Endodermal cell (in vitro differentiated cells): Measurements from ENCODE around the gene SS18L1. TPM values are rescaled to one million over a fixed set of nuclear protein-coding genes. Genes with fewer than 3 reads are reported as not detected.
"Not testable (repeated sequence)": the region's sequence is repeated elsewhere in the genome, so short reads cannot be mapped to it uniquely, and the experiment has no call there.

Experiments used
- DNase-seq: peaks from one replicate; pipeline ENCODE4 v3.0.0-alpha.2; 2017
- H3K27ac ChIP-seq: 2 replicates; pipeline ENCODE4 v1.5.1; 2013; ENCODE audit warnings: mild to moderate bottlenecking, low read depth, low read length, moderate library complexity
- H3K27me3 ChIP-seq: 2 replicates; pipeline ENCODE4 v1.6.1; 2013; ENCODE audit warnings: mild to moderate bottlenecking, low read length, moderate library complexity; ENCODE audit not compliant: insufficient read depth, control insufficient read depth, poor library complexity, severe bottlenecking
- H3K36me3 ChIP-seq: 2 replicates; pipeline ENCODE4 v1.7.0; 2013; ENCODE audit warnings: mild to moderate bottlenecking, low read length, moderate library complexity; ENCODE audit not compliant: control insufficient read depth, insufficient read depth
- H3K4me1 ChIP-seq: one replicate; pipeline ENCODE4 v1.7.0; 2013; ENCODE audit warnings: low read length; ENCODE audit not compliant: control insufficient read depth, insufficient read depth
- H3K4me3 ChIP-seq: 2 replicates; pipeline ENCODE4 v1.5.1; 2013; ENCODE audit warnings: mild to moderate bottlenecking, low read length, moderate library complexity
- H3K9ac ChIP-seq: 2 replicates; pipeline ENCODE4 v1.6.1; 2013; ENCODE audit warnings: mild to moderate bottlenecking, low read length, moderate library complexity; ENCODE audit not compliant: poor library complexity, severe bottlenecking; ENCODE audit errors: extremely low read depth
- H3K9me3 ChIP-seq: 2 replicates; pipeline ENCODE4 v1.6.1; 2013; ENCODE audit warnings: mild to moderate bottlenecking, low read length, moderate library complexity; ENCODE audit not compliant: control insufficient read depth
- H3K27ac Mint-ChIP-seq: 2 replicates; pipeline ENCODE4 v1.8.0; 2020; ENCODE audit warnings: mixed read lengths
- H3K27me3 Mint-ChIP-seq: 2 replicates; pipeline ENCODE4 v1.8.0; 2021; ENCODE audit warnings: mild to moderate bottlenecking, mixed read lengths; ENCODE audit not compliant: insufficient read depth
- H3K36me3 Mint-ChIP-seq: 2 replicates; pipeline ENCODE4 v1.8.0; 2020; ENCODE audit warnings: low read depth, mixed read lengths
- H3K4me1 Mint-ChIP-seq: 2 replicates; pipeline ENCODE4 v1.8.0; 2020; ENCODE audit warnings: mixed read lengths
- H3K4me3 Mint-ChIP-seq: 2 replicates; pipeline ENCODE4 v1.8.0; 2020; ENCODE audit warnings: mild to moderate bottlenecking, moderate library complexity, mixed read lengths
- H3K9me3 Mint-ChIP-seq: 2 replicates; pipeline ENCODE4 v1.8.0; 2020; ENCODE audit warnings: mild to moderate bottlenecking, mixed read lengths
- WGBS, 2 experiments: methylation state at CpG; one replicate each; pipeline versions ENCODE4 v1.1.5 to v1.1.7; 2013; ENCODE audit warnings: missing lambda C conversion rate in 2 of 2, mixed read lengths in 1 of 2; ENCODE audit not compliant: insufficient coverage in 1 of 2, insufficient read length in 1 of 2; 5-methylcytosine and 5-hydroxymethylcytosine counted together
- total RNA-seq, 2 donors: library from RNA; stranded (reverse); fragmentation: NEBNext Ultra II Directional in 1 of 2; extraction: Animal tissue kit (Norgen Biotek cat#: 25700) in 1 of 2; gene quantifications; 2 replicates in 1 of 2; 3 replicates in 1 of 2; pipeline ENCODE4 v1.2.1, GENCODE V29; 2021
- TF ChIP-seq, protein P1 (sequence below): fragments of 200-600 bp; sonication (generic); conservative IDR thresholded peaks from 2 replicates; pipeline ENCODE4 v1.5.0; 2021; ENCODE audit warnings: antibody characterized with exemption, mild to moderate bottlenecking

The SS18L1 gene
- total RNA-seq, 2 donors from 2014 or later, result 23.2 to 28.8 TPM

DNA sequence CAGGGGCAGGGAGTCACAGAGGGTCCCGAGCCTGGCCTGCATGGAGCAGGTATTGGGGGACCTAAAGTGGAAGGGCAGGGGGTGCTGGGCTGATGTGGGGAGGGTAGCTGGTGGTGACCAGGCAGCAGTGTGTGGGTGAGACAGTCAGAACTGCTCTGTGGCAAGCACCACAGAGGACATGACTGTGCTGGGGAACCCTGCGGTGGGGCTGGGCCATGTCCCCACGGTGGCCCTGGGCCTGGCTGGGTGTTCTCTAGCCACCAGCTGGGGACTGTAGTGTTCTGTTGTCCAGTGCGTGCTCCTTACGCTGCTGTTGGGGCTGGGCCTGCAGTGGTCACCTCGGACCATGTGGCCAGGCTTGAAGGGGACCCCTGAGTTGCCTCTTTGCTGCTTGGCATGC lies 3.6 kb downstream of the SS18L1 start:
- no peak overlapping the region for H3K9ac ChIP-seq
- H3K9me3 Mint-ChIP-seq, result no peaks in the 10 kb centered on the region
- no peaks in the 10 kb centered on the region for H3K27me3 Mint-ChIP-seq
- TF ChIP-seq, protein P1, sequence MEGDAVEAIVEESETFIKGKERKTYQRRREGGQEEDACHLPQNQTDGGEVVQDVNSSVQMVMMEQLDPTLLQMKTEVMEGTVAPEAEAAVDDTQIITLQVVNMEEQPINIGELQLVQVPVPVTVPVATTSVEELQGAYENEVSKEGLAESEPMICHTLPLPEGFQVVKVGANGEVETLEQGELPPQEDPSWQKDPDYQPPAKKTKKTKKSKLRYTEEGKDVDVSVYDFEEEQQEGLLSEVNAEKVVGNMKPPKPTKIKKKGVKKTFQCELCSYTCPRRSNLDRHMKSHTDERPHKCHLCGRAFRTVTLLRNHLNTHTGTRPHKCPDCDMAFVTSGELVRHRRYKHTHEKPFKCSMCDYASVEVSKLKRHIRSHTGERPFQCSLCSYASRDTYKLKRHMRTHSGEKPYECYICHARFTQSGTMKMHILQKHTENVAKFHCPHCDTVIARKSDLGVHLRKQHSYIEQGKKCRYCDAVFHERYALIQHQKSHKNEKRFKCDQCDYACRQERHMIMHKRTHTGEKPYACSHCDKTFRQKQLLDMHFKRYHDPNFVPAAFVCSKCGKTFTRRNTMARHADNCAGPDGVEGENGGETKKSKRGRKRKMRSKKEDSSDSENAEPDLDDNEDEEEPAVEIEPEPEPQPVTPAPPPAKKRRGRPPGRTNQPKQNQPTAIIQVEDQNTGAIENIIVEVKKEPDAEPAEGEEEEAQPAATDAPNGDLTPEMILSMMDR, result no peak
- peaks cover 8% of the 10 kb centered on the region for H3K4me1 ChIP-seq
- no peaks in the 10 kb centered on the region for H3K27me3 ChIP-seq
- no peak overlapping the region for H3K4me3 Mint-ChIP-seq
- peaks cover 17% of the 10 kb centered on the region for H3K36me3 ChIP-seq
- H3K4me1 Mint-ChIP-seq, result peaks cover 17% of the 10 kb centered on the region
- no peak for DNase-seq
- WGBS, 2 experiments, result 92 to 98% methylated on average over 6 of the region's 6 CpGs
- H3K9me3 ChIP-seq, result no peaks in the 10 kb centered on the region
- H3K4me3 ChIP-seq, result no peak overlapping the region
- H3K36me3 Mint-ChIP-seq, result peaks cover 22% of the 10 kb centered on the region
- no peak overlapping the region for H3K27ac ChIP-seq
- H3K27ac Mint-ChIP-seq, result peak overlapping the region; percentile 21

DNA sequence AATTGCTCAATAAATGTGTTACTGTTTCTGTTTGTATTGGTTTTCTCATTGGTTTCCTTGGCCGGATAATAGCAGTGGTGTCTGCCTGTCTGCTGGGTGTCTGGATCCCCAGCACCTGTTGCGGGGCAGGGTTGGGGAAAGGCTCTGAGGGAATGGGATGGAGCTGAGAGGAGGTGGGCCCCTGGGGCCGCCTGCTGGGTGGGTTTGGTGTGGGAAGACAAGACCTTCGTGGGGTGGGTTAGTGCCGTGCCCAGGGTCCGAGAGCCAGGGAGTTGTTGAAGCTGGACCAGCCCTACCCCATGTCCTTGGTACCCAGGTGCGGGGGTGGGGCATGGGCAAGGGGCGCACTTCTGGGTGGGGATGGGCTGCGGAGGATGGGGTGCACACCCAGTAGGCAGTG lies 4.0 kb downstream of the SS18L1 start:
- H3K36me3 ChIP-seq, result peaks cover 21% of the 10 kb centered on the region
- no peaks in the 10 kb centered on the region for H3K27me3 ChIP-seq
- H3K4me1 ChIP-seq, result peaks cover 8% of the 10 kb centered on the region
- no peak overlapping the region for H3K4me3 ChIP-seq
- TF ChIP-seq, protein P1, result no peak
- H3K36me3 Mint-ChIP-seq, result peaks cover 26% of the 10 kb centered on the region
- DNase-seq, result no peak
- H3K27ac ChIP-seq, result no peak overlapping the region
- H3K27me3 Mint-ChIP-seq, result no peaks in the 10 kb centered on the region
- H3K4me1 Mint-ChIP-seq, result peaks cover 15% of the 10 kb centered on the region
- no peak overlapping the region for H3K4me3 Mint-ChIP-seq
- H3K9me3 Mint-ChIP-seq, result peaks cover 2% of the 10 kb centered on the region
- no peaks in the 10 kb centered on the region for H3K9me3 ChIP-seq
- H3K27ac Mint-ChIP-seq, result peak overlapping the region; percentile 21
- 94% methylated on average over 9 of the region's 9 CpGs; no CpG with 5 or more reads in 1 of the 2 experiments for WGBS, 2 experiments
- H3K9ac ChIP-seq, result no peak overlapping the region

DNA sequence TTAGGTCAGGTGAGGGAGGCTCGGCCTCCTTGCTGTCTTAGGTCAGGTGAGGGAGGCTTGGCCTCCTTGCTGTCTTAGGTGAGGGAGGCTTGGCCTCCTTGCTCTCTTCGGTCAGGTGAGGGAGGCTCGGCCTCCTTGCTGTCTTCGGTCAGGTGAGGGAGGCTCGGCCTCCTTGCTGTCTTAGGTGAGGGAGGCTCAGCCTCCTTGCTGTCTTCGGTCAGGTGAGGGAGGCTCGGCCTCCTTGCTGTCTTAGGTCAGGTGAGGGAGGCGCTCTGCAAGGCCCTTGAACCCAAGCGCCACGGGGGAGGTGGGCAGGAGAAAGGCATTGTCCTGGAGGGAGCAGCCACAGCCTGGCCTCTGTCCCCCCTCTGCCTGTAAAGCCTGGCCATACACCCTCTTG lies 4.8 kb downstream of the SS18L1 start:
- H3K36me3 ChIP-seq, result peaks cover 28% of the 10 kb centered on the region
- H3K9me3 ChIP-seq, H3K4me3 ChIP-seq, H3K27ac Mint-ChIP-seq, H3K4me3 Mint-ChIP-seq, H3K4me1 ChIP-seq, H3K9me3 Mint-ChIP-seq, H3K27me3 Mint-ChIP-seq, H3K27ac ChIP-seq, DNase-seq, H3K9ac ChIP-seq, H3K27me3 ChIP-seq: not testable (repeated sequence)
- Mint-ChIP-seq H3K36me3 (peaks cover 35% of the 10 kb centered on the region), H3K4me1 (peaks cover 15% of the 10 kb centered on the region)
- WGBS, 2 experiments, result 89 to 95% methylated on average over 8 to 9 of the region's 10 CpGs

DNA sequence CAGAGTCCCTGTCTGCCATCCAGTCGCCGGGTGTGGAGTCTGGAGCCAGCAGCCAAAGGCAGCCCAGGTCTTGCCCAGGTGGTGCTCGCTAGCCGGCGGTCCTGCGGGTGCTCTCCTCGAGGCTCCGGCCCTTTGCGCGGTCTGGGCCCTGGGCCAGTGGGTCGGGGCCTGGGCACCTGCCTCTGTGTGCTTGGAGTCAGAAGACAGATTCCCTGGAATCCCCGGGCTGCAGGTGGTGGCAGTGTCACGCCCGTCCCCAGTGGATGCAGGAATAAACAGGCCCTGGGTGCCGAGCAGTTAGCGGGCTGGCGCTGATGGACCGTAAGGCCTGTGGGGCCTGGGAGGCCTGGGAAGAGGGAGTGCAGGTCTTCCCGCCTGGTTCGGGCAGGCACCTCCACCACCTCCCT lies 5.3 kb downstream of the SS18L1 start:
- H3K27ac Mint-ChIP-seq, result no peak overlapping the region

More for the DNA sequence above, 5.3 kb downstream of the SS18L1 start:
- DNase-seq, result peak; percentile 56
- peaks cover 15% of the 10 kb centered on the region for H3K4me1 Mint-ChIP-seq
- Histone ChIP-seq H3K27ac (peak overlapping the region; percentile 2), H3K9ac (no peak overlapping the region), H3K9me3 (peaks cover 7% of the 10 kb centered on the region), H3K4me3 (no peak overlapping the region), H3K36me3 (peaks cover 34% of the 10 kb centered on the region), H3K27me3 (no peaks in the 10 kb centered on the region), H3K4me1 (peaks cover 8% of the 10 kb centered on the region)
- WGBS, 2 experiments, result 94 to 97% methylated on average over 13 to 19 of the region's 20 CpGs
- H3K36me3 Mint-ChIP-seq, result peaks cover 40% of the 10 kb centered on the region
- H3K27me3 Mint-ChIP-seq, result no peaks in the 10 kb centered on the region
- TF ChIP-seq, protein P1, result no peak
- no peak overlapping the region for H3K4me3 Mint-ChIP-seq
- peaks cover 9% of the 10 kb centered on the region for H3K9me3 Mint-ChIP-seq
